Spleen (tissue), 11 donors: Measurements from ENCODE around the gene PRIMA1. TPM values are rescaled to one million over a fixed set of nuclear protein-coding genes. Genes with fewer than 3 reads are reported as not detected.

Experiments used
- DNase-seq: peaks from one replicate; pipeline ENCODE4 v3.0.0-alpha.2; 2020
- H3K27ac ChIP-seq, 8 donors: fragments of 200-600 bp; sonication (generic) in 7 of 8; 1 replicate in 4 of 8; 2 replicates in 4 of 8; pipeline versions ENCODE4 v1.5.0 to v1.8.0; 2016 to 2021; ENCODE audit warnings: inconsistent platforms in 4 of 8, mild to moderate bottlenecking in 4 of 8, moderate library complexity in 1 of 8
- H3K27me3 ChIP-seq, 7 donors: fragments of 200-600 bp; sonication (generic) in 6 of 7; replicated peaks in 1 of 7; 1 replicate in 4 of 7; 2 replicates in 3 of 7; pipeline versions ENCODE4 v1.5.0 to v1.8.0; 2016 to 2021; ENCODE audit warnings: inconsistent platforms in 3 of 7, mild to moderate bottlenecking in 1 of 7
- H3K36me3 ChIP-seq, 6 donors: fragments of 200-600 bp; sonication (generic) in 5 of 6; 1 replicate in 4 of 6; 2 replicates in 2 of 6; pipeline versions ENCODE4 v1.5.0 to v1.8.0; 2016 to 2021; ENCODE audit warnings: inconsistent platforms in 2 of 6
- H3K4me1 ChIP-seq, 6 donors: fragments of 200-600 bp; sonication (generic) in 5 of 6; 1 replicate in 3 of 6; 2 replicates in 3 of 6; pipeline versions ENCODE4 v1.5.0 to v1.8.0; 2016 to 2021; ENCODE audit warnings: inconsistent platforms in 3 of 6
- H3K4me3 ChIP-seq, 8 donors: fragments of 200-600 bp; sonication (generic) in 7 of 8; 1 replicate in 4 of 8; 2 replicates in 4 of 8; pipeline versions ENCODE4 v1.5.0 to v1.8.0; 2016 to 2021; ENCODE audit warnings: inconsistent platforms in 4 of 8, mild to moderate bottlenecking in 4 of 8, moderate library complexity in 2 of 8
- H3K9me3 ChIP-seq, 8 donors: fragments of 200-600 bp; sonication (generic) in 7 of 8; 1 replicate in 4 of 8; 2 replicates in 4 of 8; pipeline versions ENCODE4 v1.5.0 to v1.8.0; 2016 to 2021; ENCODE audit warnings: inconsistent platforms in 4 of 8
- CTCF ChIP-seq, 11 experiments: fragments of 200-600 bp in 7 of 11; fragments of 450-650 bp in 4 of 11; sonication (generic) in 4 of 11; IDR thresholded peaks in 8 of 11; conservative IDR thresholded peaks in 3 of 11; 1 replicate in 7 of 11; 2 replicates in 4 of 11; pipeline versions ENCODE4 v1.4.0 to v1.8.0; 2016 to 2021; ENCODE audit warnings: antibody characterized with exemption in 11 of 11, inconsistent platforms in 4 of 11, mild to moderate bottlenecking in 1 of 11
- POLR2A ChIP-seq, 3 donors: fragments of 450-650 bp; IDR thresholded peaks; one replicate each; pipeline ENCODE4 v1.5.1; 2017; ENCODE audit warnings: antibody characterized with exemption in 3 of 3, mild to moderate bottlenecking in 1 of 3
- POLR2AphosphoS5 ChIP-seq, 3 donors: sonication (generic); formaldehyde crosslinking; IDR thresholded peaks; one replicate each; pipeline ENCODE4 v1.5.1; 2017; ENCODE audit warnings: antibody characterized with exemption in 3 of 3
- WGBS, 5 donors: extraction: QIAGEN DNeasy Blood & Tissue Kit in 3 of 5; methylation state at CpG; one replicate each; pipeline versions ENCODE4 v1.1.5 to v1.1.7; 2013 to 2018; 5-methylcytosine and 5-hydroxymethylcytosine counted together
- intact Hi-C: fragments of 100-400 bp; cut with DNase I; formaldehyde crosslinking; loops from one replicate; pipeline ENCODE4 v1.15.0; 2023; ENCODE audit warnings: low total_unique reads
- polyA plus RNA-seq, 3 donors: library from polyadenylated mRNA; stranded (reverse); fragments of 200-250 nt; gene quantifications; one replicate each; pipeline ENCODE4 v1.2.1, GENCODE V29; 2013
- total RNA-seq, 7 donors: library from RNA; depleted of rRNA in 3 of 7; stranded (reverse); fragments of >200 nt in 3 of 7; fragmentation: NEBNext Ultra II Directional in 4 of 7; extraction: Animal tissue kit (Norgen Biotek cat#: 25700) in 4 of 7; gene quantifications; one replicate each; pipeline versions ENCODE4 v1.1.0 to v1.2.1, GENCODE V29; 2016 to 2021
- donor health status: healthy with polysubstance abuse.
- donor health status: DM: no; HTN: no; CAD: no; lungs with moderate emphysema.
- donor health status: DM: no; HTN: no; CAD: no.
- donor health status: Bipolar disorder and iron deficiency.
- donor health status: healthy.
- donor health status: DM: no; HTN: no; CAD: no.
- donor health status: DM: yes; HTN: yes; CAD: no.

Gene PRIMA1
- total and polyA plus RNA-seq, 10 donors = 0.09 to 2.0 (median 0.23) TPM; not detected in 4

DNA sequence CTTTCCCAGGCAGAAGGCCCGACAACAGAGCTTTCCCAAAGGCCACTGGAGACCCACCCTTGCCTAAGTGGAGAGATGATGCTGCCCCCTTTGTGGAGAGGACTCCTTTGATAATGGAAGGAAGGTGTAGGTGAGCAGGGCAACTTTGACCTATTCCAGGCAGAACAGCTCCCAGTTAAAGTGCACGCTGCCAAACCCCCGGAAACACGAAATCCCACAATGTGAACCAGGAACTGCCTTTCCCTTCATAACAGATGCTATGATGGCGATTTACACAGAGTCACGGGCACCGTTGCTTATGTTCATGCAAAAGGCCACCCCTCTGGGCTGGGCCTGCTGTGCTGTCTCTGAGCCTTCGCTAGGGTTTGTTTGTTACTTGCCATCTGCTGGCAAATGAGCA, 34.6 kb downstream of the PRIMA1 start:
- no peaks in the 10 kb centered on the region for H3K9me3 ChIP-seq
- H3K4me3 ChIP-seq = no peak overlapping the region
- peaks cover 0 to 7% (median 0%) of the 10 kb centered on the region in 7 donors for H3K27me3 ChIP-seq
- 82 to 95% (median 91%) methylated on average over 8 of the region's 8 CpGs for WGBS, 5 donors
- DNase-seq = no peak
- intact Hi-C loops = no loop called here
- no peaks in the 10 kb centered on the region for H3K4me1 ChIP-seq
- H3K36me3 ChIP-seq = no peaks in the 10 kb centered on the region
- TF ChIP-seq POLR2A (IDR thresholded peaks at IDR 0.05) = no peak
- TF ChIP-seq POLR2AphosphoS5 (IDR thresholded peaks at IDR 0.05) = no peak
- no peak for TF ChIP-seq CTCF (IDR thresholded peaks at IDR 0.05 in 8 of 11, conservative IDR thresholded peaks at IDR 0.05 in 3 of 11)
- H3K27ac ChIP-seq = no peak overlapping the region

DNA sequence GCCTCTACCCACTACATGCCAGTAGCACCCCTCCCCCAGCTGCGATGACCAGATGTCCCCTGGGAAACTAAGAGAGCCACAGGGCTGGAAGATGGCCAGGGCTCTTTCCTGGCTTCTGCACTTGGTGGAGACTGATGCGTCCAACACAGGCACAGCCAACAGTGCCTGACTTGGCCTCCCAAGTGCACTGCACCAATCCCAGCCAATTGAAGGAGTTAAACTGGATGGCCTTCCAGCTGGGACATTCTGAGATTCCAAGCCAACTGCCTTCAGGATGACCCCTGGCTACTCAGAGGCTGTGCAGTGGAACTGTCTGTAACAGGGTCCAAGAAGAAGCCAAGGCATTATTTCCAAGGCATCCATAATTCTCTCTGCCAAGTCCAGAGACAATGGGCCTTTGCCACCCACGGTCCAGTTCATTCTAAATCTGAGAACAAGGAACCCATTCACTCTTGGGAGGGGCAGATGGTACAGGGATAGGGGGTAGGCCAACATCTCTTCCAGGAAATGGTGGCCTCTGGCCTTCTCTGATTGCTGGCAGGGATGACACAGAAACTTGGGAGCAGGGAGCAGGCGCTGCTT, 35.2 kb downstream of the PRIMA1 start:
- WGBS, 5 donors = 53 to 75% (median 68%) methylated on average over 4 of the region's 4 CpGs
- Histone ChIP-seq H3K4me3 (no peak overlapping the region), H3K27me3 (peaks cover 0 to 12% (median 0%) of the 10 kb centered on the region in 7 donors), H3K27ac (no peak overlapping the region), H3K4me1 (no peaks in the 10 kb centered on the region), H3K9me3 (no peaks in the 10 kb centered on the region), H3K36me3 (no peaks in the 10 kb centered on the region)
- TF ChIP-seq POLR2A (IDR thresholded peaks at IDR 0.05) (no peak), POLR2AphosphoS5 (IDR thresholded peaks at IDR 0.05) (no peak), CTCF (IDR thresholded peaks at IDR 0.05 in 8 of 11, conservative IDR thresholded peaks at IDR 0.05 in 3 of 11) (no peak)
- no peak for DNase-seq
- intact Hi-C loops = no loop called here

DNA sequence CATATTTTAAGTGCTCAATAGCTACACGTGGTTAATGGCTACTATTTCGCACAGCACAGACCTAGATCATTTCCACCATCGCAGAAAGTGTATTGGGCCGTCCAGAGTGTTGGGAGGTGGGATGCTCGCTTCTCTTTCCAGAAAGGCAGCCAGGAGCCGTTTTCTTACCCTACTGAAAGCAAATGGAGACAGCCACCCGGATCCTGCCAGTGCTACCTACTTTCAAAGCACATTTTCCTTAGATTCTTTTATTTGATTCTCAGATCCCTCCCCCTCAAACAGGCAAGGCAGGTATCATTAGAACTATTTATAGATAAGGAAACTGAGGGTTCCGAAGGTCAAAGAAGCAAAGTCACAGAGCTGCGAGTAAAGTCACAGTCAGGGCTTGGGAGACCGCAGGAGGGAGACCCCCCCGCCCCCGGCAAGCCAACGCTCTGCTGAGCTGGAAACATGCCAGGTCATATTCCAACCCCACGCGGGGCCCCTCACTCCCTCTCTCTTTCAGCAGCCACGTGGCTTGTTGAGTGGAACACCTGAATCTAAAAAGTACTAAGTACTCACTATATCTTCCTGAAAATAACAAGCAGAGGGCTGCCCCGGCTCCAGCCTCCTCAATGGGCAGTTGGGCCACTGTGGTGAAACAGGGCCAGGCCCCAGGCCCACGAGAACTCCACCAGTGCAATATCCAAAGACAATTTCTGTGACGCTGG, 36.2 kb downstream of the PRIMA1 start:
- TF ChIP-seq POLR2A (IDR thresholded peaks at IDR 0.05) = no peak
- no peak for TF ChIP-seq POLR2AphosphoS5 (IDR thresholded peaks at IDR 0.05)
- no peak for TF ChIP-seq CTCF (IDR thresholded peaks at IDR 0.05 in 8 of 11, conservative IDR thresholded peaks at IDR 0.05 in 3 of 11)
- Histone ChIP-seq H3K27me3 (peaks cover 0 to 13% (median 0%) of the 10 kb centered on the region in 7 donors), H3K4me3 (no peak overlapping the region), H3K36me3 (no peaks in the 10 kb centered on the region), H3K9me3 (no peaks in the 10 kb centered on the region), H3K27ac (no peak overlapping the region), H3K4me1 (no peaks in the 10 kb centered on the region)
- no peak for DNase-seq
- intact Hi-C loops = no loop called here
- WGBS, 5 donors = 65 to 77% (median 75%) methylated on average over 19 of the region's 19 CpGs

DNA sequence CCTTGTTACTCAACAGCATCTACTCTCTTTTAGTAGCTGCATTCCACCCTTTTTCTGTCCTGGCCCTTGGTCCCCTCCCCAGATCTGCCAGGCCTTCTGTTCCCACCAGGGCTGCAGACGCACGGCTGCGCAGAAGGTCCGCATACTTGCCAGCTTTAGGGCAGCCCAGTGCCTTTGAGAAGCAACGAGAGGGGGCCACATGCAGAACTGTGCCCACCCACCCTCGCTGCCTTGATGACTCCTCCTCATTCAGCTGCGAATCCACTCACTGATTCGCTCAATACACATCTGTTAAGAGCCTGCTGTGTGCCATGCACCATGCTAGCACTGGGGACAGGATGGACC, 39.2 kb downstream of the PRIMA1 start:
- TF ChIP-seq POLR2AphosphoS5 (IDR thresholded peaks at IDR 0.05) (no peak), POLR2A (IDR thresholded peaks at IDR 0.05) (no peak), CTCF (IDR thresholded peaks at IDR 0.05 in 8 of 11, conservative IDR thresholded peaks at IDR 0.05 in 3 of 11) (no peak)
- no peak for DNase-seq
- Histone ChIP-seq H3K27me3 (peaks cover 0 to 36% (median 0%) of the 10 kb centered on the region in 7 donors), H3K9me3 (no peaks in the 10 kb centered on the region), H3K4me1 (no peaks in the 10 kb centered on the region), H3K27ac (no peak overlapping the region), H3K4me3 (no peak overlapping the region), H3K36me3 (no peaks in the 10 kb centered on the region)
- 90 to 96% (median 94%) methylated on average over 4 to 8 of the region's 8 CpGs for WGBS, 5 donors
- intact Hi-C loops = no loop called here
